ENCODE measurements around the gene PRDM11. TPM values are rescaled to one million over a fixed set of nuclear protein-coding genes. Genes with fewer than 3 reads are reported as not detected.

Gene PRDM11
- total RNA-seq, 6 experiments from 2014 or later, result 1.4 to 4.1 (median 3.8) TPM

DNA sequence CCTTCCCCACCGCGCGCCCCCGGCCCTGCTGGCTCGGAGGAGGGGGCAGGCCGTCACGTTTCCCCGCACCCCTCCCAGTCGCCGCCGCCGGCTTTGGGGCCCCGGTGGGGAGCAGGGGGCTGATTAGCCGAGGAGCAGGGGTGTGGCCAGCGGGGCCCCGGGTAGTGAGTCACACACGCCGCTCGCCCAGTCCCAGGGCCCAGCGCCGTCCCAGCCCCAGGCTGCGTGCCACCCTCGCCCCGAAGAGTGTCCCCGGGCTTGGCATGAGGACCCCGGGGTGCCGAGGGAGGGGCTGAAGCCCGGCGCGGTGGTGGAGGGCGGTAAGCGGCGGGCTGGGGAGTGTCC, 34.4 kb downstream of the PRDM11 start:
- no peak for TF ChIP-seq POLR2A (IDR thresholded peaks at IDR 0.05)
- TF ChIP-seq, protein P1, sequence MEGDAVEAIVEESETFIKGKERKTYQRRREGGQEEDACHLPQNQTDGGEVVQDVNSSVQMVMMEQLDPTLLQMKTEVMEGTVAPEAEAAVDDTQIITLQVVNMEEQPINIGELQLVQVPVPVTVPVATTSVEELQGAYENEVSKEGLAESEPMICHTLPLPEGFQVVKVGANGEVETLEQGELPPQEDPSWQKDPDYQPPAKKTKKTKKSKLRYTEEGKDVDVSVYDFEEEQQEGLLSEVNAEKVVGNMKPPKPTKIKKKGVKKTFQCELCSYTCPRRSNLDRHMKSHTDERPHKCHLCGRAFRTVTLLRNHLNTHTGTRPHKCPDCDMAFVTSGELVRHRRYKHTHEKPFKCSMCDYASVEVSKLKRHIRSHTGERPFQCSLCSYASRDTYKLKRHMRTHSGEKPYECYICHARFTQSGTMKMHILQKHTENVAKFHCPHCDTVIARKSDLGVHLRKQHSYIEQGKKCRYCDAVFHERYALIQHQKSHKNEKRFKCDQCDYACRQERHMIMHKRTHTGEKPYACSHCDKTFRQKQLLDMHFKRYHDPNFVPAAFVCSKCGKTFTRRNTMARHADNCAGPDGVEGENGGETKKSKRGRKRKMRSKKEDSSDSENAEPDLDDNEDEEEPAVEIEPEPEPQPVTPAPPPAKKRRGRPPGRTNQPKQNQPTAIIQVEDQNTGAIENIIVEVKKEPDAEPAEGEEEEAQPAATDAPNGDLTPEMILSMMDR (IDR thresholded peaks at IDR 0.05), result no peak
- intact Hi-C loops (cut with DNase I), result no loop called here
- Histone ChIP-seq H3K9me3 (no peaks in the 10 kb centered on the region), H3K36me3 (no peaks in the 10 kb centered on the region), H3K27me3 (no peaks in the 10 kb centered on the region), H3K4me1 (peaks cover 0 to 6% (median 2%) of the 10 kb centered on the region in 4 donors), H3K27ac (peak overlapping the region; percentile 52 to 67 (median 66)), H3K4me3 (peak overlapping the region; percentile 57 to 66 (median 63))
- WGBS (ENCODE audit: insufficient coverage, low coverage, low lambda C conversion rate, missing lambda C conversion rate), result 10% methylated on average over 2 of the region's 33 CpGs
- ATAC-seq, result peak; percentile 55 to 71 (median 60)
- DNase-seq, result peak in 1 of 3 donors; percentile 63

DNA sequence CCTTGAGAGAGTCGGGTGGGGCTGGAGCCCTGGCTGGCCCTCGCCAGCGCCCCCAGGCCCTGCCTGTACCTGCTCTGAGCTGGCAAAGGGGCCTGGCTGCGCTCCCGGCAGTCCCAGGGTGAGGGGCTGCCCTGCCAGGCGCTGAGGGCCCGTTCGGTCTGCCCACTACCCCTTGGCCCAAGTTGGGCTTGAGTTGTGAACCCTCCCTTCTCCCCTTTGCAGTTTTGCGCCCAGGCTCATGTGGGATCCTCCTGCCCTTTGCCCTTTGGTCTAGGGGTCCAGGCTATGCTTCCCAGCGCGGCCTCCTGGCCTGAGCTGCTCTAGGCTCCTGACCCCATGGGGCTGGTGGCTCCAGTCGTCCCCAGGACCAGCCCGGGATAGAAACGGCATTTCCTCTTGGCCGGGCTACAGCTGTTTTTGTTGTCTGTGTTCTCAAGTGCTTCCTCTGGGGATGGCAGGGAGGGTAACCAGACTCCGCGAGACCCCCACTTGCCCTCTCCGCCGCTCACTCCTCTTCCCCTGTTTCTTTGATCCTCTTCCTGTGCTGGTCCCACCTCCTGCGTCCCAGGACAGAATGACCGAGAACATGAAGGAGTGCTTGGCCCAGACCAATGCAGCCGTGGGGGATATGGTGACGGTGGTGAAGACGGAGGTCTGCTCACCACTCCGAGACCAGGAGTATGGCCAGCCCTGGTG, 34.9 kb downstream of the PRDM11 start:
- WGBS (ENCODE audit: insufficient coverage, low coverage, low lambda C conversion rate, missing lambda C conversion rate), result 38% methylated on average over 4 of the region's 25 CpGs
- TF ChIP-seq, protein P1 (IDR thresholded peaks at IDR 0.05), result no peak
- no peak for TF ChIP-seq POLR2A (IDR thresholded peaks at IDR 0.05)
- ATAC-seq, result peak in 3 of 4 donors; percentile 14 to 29 (median 22)

DNA sequence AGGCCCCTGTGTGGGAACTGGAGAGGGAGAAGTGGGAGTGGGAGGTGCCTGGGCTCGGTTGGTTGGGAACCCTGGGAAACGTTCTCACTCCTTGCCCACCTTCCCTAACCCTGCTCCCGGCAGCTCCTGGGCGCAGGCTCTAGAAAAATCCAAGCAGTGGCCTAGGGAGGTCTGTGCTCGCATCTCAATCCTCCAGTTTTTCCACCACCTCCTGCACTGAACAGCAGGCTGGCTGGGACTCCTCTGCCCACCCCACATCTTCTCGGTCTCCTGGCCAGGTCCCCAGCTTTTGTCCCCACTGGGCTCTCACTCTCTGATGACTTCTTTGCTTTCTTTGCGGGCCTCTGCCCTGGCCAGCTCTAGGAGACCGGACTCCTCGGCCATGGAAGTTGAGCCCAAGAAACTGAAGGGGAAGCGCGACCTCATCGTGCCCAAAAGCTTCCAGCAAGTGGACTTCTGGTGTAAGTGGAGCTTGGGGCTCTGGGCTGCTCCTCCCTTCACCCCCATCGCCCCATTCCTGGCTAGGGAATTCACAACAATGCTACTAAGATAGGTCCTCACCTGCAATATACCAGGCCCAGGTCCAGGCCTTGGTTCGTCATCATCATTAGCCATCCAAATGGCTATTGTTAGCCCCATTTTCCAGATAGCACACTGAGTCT, 35.6 kb downstream of the PRDM11 start:
- no peak for ATAC-seq
- TF ChIP-seq, protein P1 (IDR thresholded peaks at IDR 0.05), result no peak
- no peak for TF ChIP-seq POLR2A (IDR thresholded peaks at IDR 0.05)
- DNase-seq, result no peak
- H3K36me3 ChIP-seq, result no peaks in the 10 kb centered on the region
- intact Hi-C loops (cut with DNase I), result no loop called here
- peak overlapping the region in 1 of 3 donors; percentile 66 for H3K27ac ChIP-seq
- H3K9me3 ChIP-seq, result no peaks in the 10 kb centered on the region
- WGBS (ENCODE audit: insufficient coverage, low coverage, low lambda C conversion rate, missing lambda C conversion rate), result 100% methylated on average over 3 of the region's 14 CpGs
- H3K4me3 ChIP-seq, result no peak overlapping the region
- H3K27me3 ChIP-seq, result no peaks in the 10 kb centered on the region
- peaks cover 0 to 6% (median 2%) of the 10 kb centered on the region in 4 donors for H3K4me1 ChIP-seq

More for the DNA sequence above, 34.9 kb downstream of the PRDM11 start:
- no peaks in the 10 kb centered on the region for H3K36me3 ChIP-seq
- H3K4me3 ChIP-seq, result peak overlapping the region; percentile 57 to 66 (median 63)
- H3K27me3 ChIP-seq, result no peaks in the 10 kb centered on the region
- DNase-seq, result no peak
- intact Hi-C loops (cut with DNase I), result no loop called here
- peak overlapping the region; percentile 52 to 67 (median 66) for H3K27ac ChIP-seq
- no peaks in the 10 kb centered on the region for H3K9me3 ChIP-seq
- peaks cover 0 to 6% (median 2%) of the 10 kb centered on the region in 4 donors for H3K4me1 ChIP-seq

DNA sequence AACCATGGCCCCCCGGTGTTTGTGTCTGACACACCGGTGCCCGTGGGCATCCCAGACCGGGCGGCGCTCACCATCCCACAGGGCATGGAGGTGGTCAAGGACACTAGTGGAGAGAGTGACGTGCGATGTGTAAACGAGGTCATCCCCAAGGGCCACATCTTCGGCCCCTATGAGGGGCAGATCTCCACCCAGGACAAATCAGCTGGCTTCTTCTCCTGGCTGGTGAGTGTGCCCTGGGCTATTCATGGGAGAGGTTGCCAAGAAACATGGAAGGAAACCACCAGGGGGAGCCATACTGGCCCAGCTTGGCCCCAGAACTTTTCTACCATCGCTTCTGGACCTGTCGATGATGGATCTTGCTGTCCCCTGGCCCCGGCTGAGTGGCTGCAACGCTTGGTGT, 36.5 kb downstream of the PRDM11 start:
- Histone ChIP-seq H3K4me1 (peaks cover 0 to 6% (median 2%) of the 10 kb centered on the region in 4 donors), H3K27ac (no peak overlapping the region), H3K4me3 (no peak overlapping the region), H3K9me3 (no peaks in the 10 kb centered on the region), H3K36me3 (no peaks in the 10 kb centered on the region), H3K27me3 (no peaks in the 10 kb centered on the region)
- no peak for DNase-seq
- TF ChIP-seq POLR2A (IDR thresholded peaks at IDR 0.05), result no peak
- TF ChIP-seq, protein P1 (IDR thresholded peaks at IDR 0.05), result peak; percentile 12 to 50 (median 48)
- 90% methylated on average over 4 of the region's 14 CpGs for WGBS (ENCODE audit: insufficient coverage, low coverage, low lambda C conversion rate, missing lambda C conversion rate)
- intact Hi-C loops (cut with DNase I), result no loop called here
- ATAC-seq, result peak in 3 of 4 donors; percentile 14 to 25 (median 24)

Measured in right lobe of liver (tissue), 6 donors.